UCSD-AML1 (cell line): Measurements from ENCODE around the gene SLC17A9.

Experiments used
- DNase-seq: peaks from one replicate; lab custom pipeline; 2025; ENCODE audit not compliant: unreplicated experiment; lab: John Stamatoyannopoulos, UW

The SLC17A9 gene

GRCh38 chr20:62952373-62952967 is at the start of gene SLC17A9:
Gene SLC17A9, plus strand, starts transcription at chr20:62952709. Its CDS starts 122 bp downstream, at chr20:62952831.
- peak; percentile 83 for DNase-seq

GRCh38 chr20:62902926-62903615 is 49.4 kb upstream of the SLC17A9 start:
- DNase-seq: no peak

GRCh38 chr20:62905536-62906117 is 46.9 kb upstream of the SLC17A9 start:
- DNase-seq: no peak

GRCh38 chr20:62906209-62906608 is 46.3 kb upstream of the SLC17A9 start:
- DNase-seq: no peak

- DNase-seq: no peak
These were observed 45.7 kb upstream of the SLC17A9 start for GRCh38 chr20:62906647-62907375.

GRCh38 chr20:62907384-62908317 is 44.9 kb upstream of the SLC17A9 start:
- no peak for DNase-seq

- no peak for DNase-seq
These were observed 43.3 kb upstream of the SLC17A9 start for GRCh38 chr20:62908971-62909791.

- DNase-seq: no peak
These were observed 42.2 kb upstream of the SLC17A9 start for GRCh38 chr20:62910217-62910766.

- no peak for DNase-seq
These were observed 41.6 kb upstream of the SLC17A9 start for GRCh38 chr20:62910777-62911497.

- no peak for DNase-seq
These were observed 40.7 kb upstream of the SLC17A9 start for GRCh38 chr20:62911701-62912280.

- no peak for DNase-seq
These were observed 39.4 kb upstream of the SLC17A9 start for GRCh38 chr20:62913043-62913630.

- DNase-seq: no peak
These were observed 38.1 kb upstream of the SLC17A9 start for GRCh38 chr20:62914436-62914835.

GRCh38 chr20:62914970-62915457 is 37.5 kb upstream of the SLC17A9 start:
- no peak for DNase-seq

GRCh38 chr20:62916703-62917476 is 35.6 kb upstream of the SLC17A9 start:
- no peak for DNase-seq

- no peak for DNase-seq
These were observed 34.8 kb upstream of the SLC17A9 start for GRCh38 chr20:62917720-62918119.

- no peak for DNase-seq
These were observed 34.4 kb upstream of the SLC17A9 start for GRCh38 chr20:62918147-62918546.

GRCh38 chr20:62918831-62919230 is 33.7 kb upstream of the SLC17A9 start:
- DNase-seq: peak; percentile 23
